ENCODE data around the gene RXFP4. TPM values are rescaled to one million over a fixed set of nuclear protein-coding genes. Genes with fewer than 3 reads are reported as not detected.

Gene RXFP4
- total RNA-seq, 1 donor from 2014 or later, result not detected

- Mint-ChIP-seq H3K27me3 (no peaks in the 10 kb centered on the region), H3K36me3 (no peaks in the 10 kb centered on the region), H3K27ac (peak overlapping the region; percentile 90), H3K9me3 (no peaks in the 10 kb centered on the region), H3K4me3 (peak overlapping the region; percentile 91), H3K4me1 (ENCODE audit: unreplicated experiment) (peaks cover 64% of the 10 kb centered on the region)
- no peak for TF ChIP-seq CTCF (conservative IDR thresholded peaks at IDR 0.05)
- no peak for DNase-seq (ENCODE audit: extremely low spot score, unreplicated experiment)
Measured at GRCh38 chr1:155977690-155978324, 36.4 kb downstream of the RXFP4 start.

- peak within 1 kb of the TSS; percentile 90 for H3K27ac Mint-ChIP-seq
- peak; percentile 54 for TF ChIP-seq CTCF (conservative IDR thresholded peaks at IDR 0.05)
- peaks cover 58% of the 10 kb centered on the region for H3K4me1 Mint-ChIP-seq (ENCODE audit: unreplicated experiment)
- H3K36me3 Mint-ChIP-seq, result no peaks in the 10 kb centered on the region
- no peaks in the 10 kb centered on the region for H3K27me3 Mint-ChIP-seq
- H3K4me3 Mint-ChIP-seq, result peak within 1 kb of the TSS; percentile 91
- no peaks in the 10 kb centered on the region for H3K9me3 Mint-ChIP-seq
- DNase-seq (ENCODE audit: extremely low spot score, unreplicated experiment), result peak; percentile 79
Measured at GRCh38 chr1:155978325-155978972, 37.0 kb downstream of the RXFP4 start, which contains the start of gene ARHGEF2. TSS of gene ARHGEF2 (minus strand) at chr1:155978547. CDS start at chr1:155978427, 120 bp downstream.

GRCh38 chr1:155978973-155979429 lies 37.6 kb downstream of the RXFP4 start:
- DNase-seq (ENCODE audit: extremely low spot score, unreplicated experiment), result no peak
- Mint-ChIP-seq H3K4me1 (ENCODE audit: unreplicated experiment) (peaks cover 58% of the 10 kb centered on the region), H3K4me3 (peak overlapping the region; percentile 91), H3K36me3 (no peaks in the 10 kb centered on the region), H3K27ac (peak overlapping the region; percentile 83), H3K9me3 (no peaks in the 10 kb centered on the region), H3K27me3 (no peaks in the 10 kb centered on the region)
- TF ChIP-seq CTCF (conservative IDR thresholded peaks at IDR 0.05), result no peak

- Mint-ChIP-seq H3K9me3 (no peaks in the 10 kb centered on the region), H3K27ac (peak overlapping the region; percentile 83), H3K4me3 (peak overlapping the region; percentile 91), H3K36me3 (no peaks in the 10 kb centered on the region), H3K4me1 (ENCODE audit: unreplicated experiment) (peaks cover 51% of the 10 kb centered on the region), H3K27me3 (no peaks in the 10 kb centered on the region)
- DNase-seq (ENCODE audit: extremely low spot score, unreplicated experiment), result no peak
- TF ChIP-seq CTCF (conservative IDR thresholded peaks at IDR 0.05), result no peak
Measured at GRCh38 chr1:155979597-155980343, 38.3 kb downstream of the RXFP4 start.

GRCh38 chr1:155981266-155982088 lies 40.0 kb downstream of the RXFP4 start:
- Mint-ChIP-seq H3K9me3 (no peaks in the 10 kb centered on the region), H3K4me1 (ENCODE audit: unreplicated experiment) (peaks cover 34% of the 10 kb centered on the region), H3K27me3 (no peaks in the 10 kb centered on the region), H3K27ac (peak overlapping the region; percentile 70), H3K4me3 (peak overlapping the region; percentile 71), H3K36me3 (no peaks in the 10 kb centered on the region)
- DNase-seq (ENCODE audit: extremely low spot score, unreplicated experiment), result no peak
- TF ChIP-seq CTCF (conservative IDR thresholded peaks at IDR 0.05), result no peak

Data from type B pancreatic cell (in vitro differentiated cells).